ENCODE results near the gene SIRPA.

SIRPA gene

GRCh38 chr20:1847780-1848179 lies 47.4 kb upstream of the SIRPA start:
- WGBS: 97% methylated on average over 2 of the region's 2 CpGs
- H3K4me3 ChIP-seq (ENCODE audit: insufficient read depth in 1 of 2, low read depth in 1 of 2, low read length in 2 of 2): no peak overlapping the region
- H3K27ac ChIP-seq (ENCODE audit: low read length, poor library complexity, severe bottlenecking): no peak overlapping the region
- H3K4ac ChIP-seq (ENCODE audit: low read depth in 1 of 2, low read length in 2 of 2): no peak overlapping the region
- no peak overlapping the region for H2AK5ac ChIP-seq (ENCODE audit: low read length, severe bottlenecking)
- H2AFZ ChIP-seq (ENCODE audit: low read depth, low read length): no peak overlapping the region
- no peak overlapping the region for H4K8ac ChIP-seq (ENCODE audit: low read length)
- no peak overlapping the region for H3K18ac ChIP-seq (ENCODE audit: low read depth in 1 of 2, low read length in 2 of 2)
- no peak overlapping the region for H2BK5ac ChIP-seq (ENCODE audit: low read depth, low read length, poor library complexity, severe bottlenecking)
- H3K79me1 ChIP-seq (replicated peaks; ENCODE audit: low read length, poor library complexity, severe bottlenecking): no peaks in the 10 kb centered on the region
- no peak overlapping the region for H3K4me2 ChIP-seq (ENCODE audit: low read length, poor library complexity, severe bottlenecking)
- no peak overlapping the region for H3K14ac ChIP-seq (ENCODE audit: low read length in 2 of 2)
- no peaks in the 10 kb centered on the region for H3K9me3 ChIP-seq (ENCODE audit: control insufficient read depth, low read length)
- H2BK15ac ChIP-seq (ENCODE audit: low read depth, poor library complexity, severe bottlenecking): peak overlapping the region; percentile 89
- H3K27me3 ChIP-seq (ENCODE audit: control insufficient read depth in 1 of 2, insufficient read depth in 1 of 2, low read length in 2 of 2): peaks cover 20 to 31% of the 10 kb centered on the region in 2 experiments
- no peaks in the 10 kb centered on the region for H3K4me1 ChIP-seq (ENCODE audit: control insufficient read depth, insufficient read depth, low read depth, low read length)
- H2BK12ac ChIP-seq (ENCODE audit: low read length in 2 of 2): peak overlapping the region; percentile 11 to 91
- DNase-seq: no peak
- H3K9ac ChIP-seq (ENCODE audit: low read length): no peak overlapping the region
- no peak overlapping the region for H2BK120ac ChIP-seq (ENCODE audit: low read depth, low read length)
- no peaks in the 10 kb centered on the region for H3K36me3 ChIP-seq (ENCODE audit: control insufficient read depth in 1 of 2, insufficient read depth in 2 of 2, low read depth in 1 of 2, low read length in 2 of 2)
- no peak overlapping the region for H3K23ac ChIP-seq (ENCODE audit: low read length in 2 of 2)
- H4K91ac ChIP-seq (ENCODE audit: low read length): no peak overlapping the region

- H2AK5ac ChIP-seq (ENCODE audit: low read length, severe bottlenecking): no peak overlapping the region
- no peak overlapping the region for H3K23ac ChIP-seq (ENCODE audit: low read length in 2 of 2)
- H4K91ac ChIP-seq (ENCODE audit: low read length): peak overlapping the region; percentile 30
- DNase-seq: no peak
- H3K4ac ChIP-seq (ENCODE audit: low read depth in 1 of 2, low read length in 2 of 2): peak overlapping the region in 1 of 2 experiments; percentile 57
- peak overlapping the region; percentile 89 for H2BK15ac ChIP-seq (ENCODE audit: low read depth, poor library complexity, severe bottlenecking)
- no peak overlapping the region for H3K27ac ChIP-seq (ENCODE audit: low read length, poor library complexity, severe bottlenecking)
- peaks cover 25 to 36% of the 10 kb centered on the region in 2 experiments for H3K27me3 ChIP-seq (ENCODE audit: control insufficient read depth in 1 of 2, insufficient read depth in 1 of 2, low read length in 2 of 2)
- H3K9me3 ChIP-seq (ENCODE audit: control insufficient read depth, low read length): no peaks in the 10 kb centered on the region
- no peak overlapping the region for H3K4me2 ChIP-seq (ENCODE audit: low read length, poor library complexity, severe bottlenecking)
- H3K4me1 ChIP-seq (ENCODE audit: control insufficient read depth, insufficient read depth, low read depth, low read length): no peaks in the 10 kb centered on the region
- H2AFZ ChIP-seq (ENCODE audit: low read depth, low read length): no peak overlapping the region
- no peak overlapping the region for H3K9ac ChIP-seq (ENCODE audit: low read length)
- peak overlapping the region in 1 of 2 experiments; percentile 91 for H2BK12ac ChIP-seq (ENCODE audit: low read length in 2 of 2)
- H3K79me1 ChIP-seq (replicated peaks; ENCODE audit: low read length, poor library complexity, severe bottlenecking): no peaks in the 10 kb centered on the region
- H3K14ac ChIP-seq (ENCODE audit: low read length in 2 of 2): peak overlapping the region in 1 of 2 experiments; percentile 26
- no peak overlapping the region for H3K4me3 ChIP-seq (ENCODE audit: insufficient read depth in 1 of 2, low read depth in 1 of 2, low read length in 2 of 2)
- H2BK5ac ChIP-seq (ENCODE audit: low read depth, low read length, poor library complexity, severe bottlenecking): no peak overlapping the region
- peak overlapping the region; percentile 27 for H2BK120ac ChIP-seq (ENCODE audit: low read depth, low read length)
- H3K18ac ChIP-seq (ENCODE audit: low read depth in 1 of 2, low read length in 2 of 2): peak overlapping the region; percentile 28 to 59
- H3K36me3 ChIP-seq (ENCODE audit: control insufficient read depth in 1 of 2, insufficient read depth in 2 of 2, low read depth in 1 of 2, low read length in 2 of 2): no peaks in the 10 kb centered on the region
- no peak overlapping the region for H4K8ac ChIP-seq (ENCODE audit: low read length)
Measured at GRCh38 chr20:1848373-1848772, 46.8 kb upstream of the SIRPA start.

GRCh38 chr20:1851396-1851795 lies 43.8 kb upstream of the SIRPA start:
- no peak overlapping the region for H3K14ac ChIP-seq (ENCODE audit: low read length in 2 of 2)
- H4K91ac ChIP-seq (ENCODE audit: low read length): no peak overlapping the region
- peaks cover 43 to 54% of the 10 kb centered on the region in 2 experiments for H3K27me3 ChIP-seq (ENCODE audit: control insufficient read depth in 1 of 2, insufficient read depth in 1 of 2, low read length in 2 of 2)
- no peak overlapping the region for H4K8ac ChIP-seq (ENCODE audit: low read length)
- H3K4me3 ChIP-seq (ENCODE audit: insufficient read depth in 1 of 2, low read depth in 1 of 2, low read length in 2 of 2): no peak overlapping the region
- H2AFZ ChIP-seq (ENCODE audit: low read depth, low read length): no peak overlapping the region
- no peak overlapping the region for H3K9ac ChIP-seq (ENCODE audit: low read length)
- no peaks in the 10 kb centered on the region for H3K79me1 ChIP-seq (replicated peaks; ENCODE audit: low read length, poor library complexity, severe bottlenecking)
- no peaks in the 10 kb centered on the region for H3K9me3 ChIP-seq (ENCODE audit: control insufficient read depth, low read length)
- no peak overlapping the region for H3K4me2 ChIP-seq (ENCODE audit: low read length, poor library complexity, severe bottlenecking)
- H3K4me1 ChIP-seq (ENCODE audit: control insufficient read depth, insufficient read depth, low read depth, low read length): no peaks in the 10 kb centered on the region
- no peak overlapping the region for H2BK120ac ChIP-seq (ENCODE audit: low read depth, low read length)
- peak overlapping the region in 1 of 2 experiments; percentile 3 for H3K18ac ChIP-seq (ENCODE audit: low read depth in 1 of 2, low read length in 2 of 2)
- H3K27ac ChIP-seq (ENCODE audit: low read length, poor library complexity, severe bottlenecking): no peak overlapping the region
- H2BK5ac ChIP-seq (ENCODE audit: low read depth, low read length, poor library complexity, severe bottlenecking): no peak overlapping the region
- H2AK5ac ChIP-seq (ENCODE audit: low read length, severe bottlenecking): no peak overlapping the region
- 100% methylated on average over 1 of the region's 2 CpGs for WGBS
- no peak overlapping the region for H3K23ac ChIP-seq (ENCODE audit: low read length in 2 of 2)
- H2BK15ac ChIP-seq (ENCODE audit: low read depth, poor library complexity, severe bottlenecking): no peak overlapping the region
- no peak for DNase-seq
- no peaks in the 10 kb centered on the region for H3K36me3 ChIP-seq (ENCODE audit: control insufficient read depth in 1 of 2, insufficient read depth in 2 of 2, low read depth in 1 of 2, low read length in 2 of 2)
- H2BK12ac ChIP-seq (ENCODE audit: low read length in 2 of 2): peak overlapping the region in 1 of 2 experiments; percentile 25
- no peak overlapping the region for H3K4ac ChIP-seq (ENCODE audit: low read depth in 1 of 2, low read length in 2 of 2)

- no peaks in the 10 kb centered on the region for H3K36me3 ChIP-seq (ENCODE audit: control insufficient read depth in 1 of 2, insufficient read depth in 2 of 2, low read depth in 1 of 2, low read length in 2 of 2)
- no peak overlapping the region for H2BK15ac ChIP-seq (ENCODE audit: low read depth, poor library complexity, severe bottlenecking)
Measured at GRCh38 chr20:1853473-1853872, 41.7 kb upstream of the SIRPA start.

More at GRCh38 chr20:1853473-1853872, 41.7 kb upstream of the SIRPA start:
- H3K4ac ChIP-seq (ENCODE audit: low read depth in 1 of 2, low read length in 2 of 2): no peak overlapping the region
- no peak overlapping the region for H2BK12ac ChIP-seq (ENCODE audit: low read length in 2 of 2)
- H3K4me3 ChIP-seq (ENCODE audit: insufficient read depth in 1 of 2, low read depth in 1 of 2, low read length in 2 of 2): no peak overlapping the region
- no peak overlapping the region for H3K9ac ChIP-seq (ENCODE audit: low read length)
- no peak overlapping the region for H3K27ac ChIP-seq (ENCODE audit: low read length, poor library complexity, severe bottlenecking)
- no peak overlapping the region for H2BK120ac ChIP-seq (ENCODE audit: low read depth, low read length)
- no peak for DNase-seq
- no peak overlapping the region for H3K4me2 ChIP-seq (ENCODE audit: low read length, poor library complexity, severe bottlenecking)
- no peaks in the 10 kb centered on the region for H3K9me3 ChIP-seq (ENCODE audit: control insufficient read depth, low read length)
- H2AFZ ChIP-seq (ENCODE audit: low read depth, low read length): no peak overlapping the region
- H2BK5ac ChIP-seq (ENCODE audit: low read depth, low read length, poor library complexity, severe bottlenecking): no peak overlapping the region
- peak overlapping the region; percentile 43 for H4K91ac ChIP-seq (ENCODE audit: low read length)
- H3K79me1 ChIP-seq (replicated peaks; ENCODE audit: low read length, poor library complexity, severe bottlenecking): no peaks in the 10 kb centered on the region
- H3K18ac ChIP-seq (ENCODE audit: low read depth in 1 of 2, low read length in 2 of 2): no peak overlapping the region
- H2AK5ac ChIP-seq (ENCODE audit: low read length, severe bottlenecking): no peak overlapping the region
- H3K23ac ChIP-seq (ENCODE audit: low read length in 2 of 2): no peak overlapping the region
- H3K4me1 ChIP-seq (ENCODE audit: control insufficient read depth, insufficient read depth, low read depth, low read length): no peaks in the 10 kb centered on the region
- WGBS: 94% methylated on average over 7 of the region's 7 CpGs
- peaks cover 43 to 48% of the 10 kb centered on the region in 2 experiments for H3K27me3 ChIP-seq (ENCODE audit: control insufficient read depth in 1 of 2, insufficient read depth in 1 of 2, low read length in 2 of 2)
- H4K8ac ChIP-seq (ENCODE audit: low read length): no peak overlapping the region
- no peak overlapping the region for H3K14ac ChIP-seq (ENCODE audit: low read length in 2 of 2)
